ENCODE results near the gene GLIS1.

Gene GLIS1

DNA sequence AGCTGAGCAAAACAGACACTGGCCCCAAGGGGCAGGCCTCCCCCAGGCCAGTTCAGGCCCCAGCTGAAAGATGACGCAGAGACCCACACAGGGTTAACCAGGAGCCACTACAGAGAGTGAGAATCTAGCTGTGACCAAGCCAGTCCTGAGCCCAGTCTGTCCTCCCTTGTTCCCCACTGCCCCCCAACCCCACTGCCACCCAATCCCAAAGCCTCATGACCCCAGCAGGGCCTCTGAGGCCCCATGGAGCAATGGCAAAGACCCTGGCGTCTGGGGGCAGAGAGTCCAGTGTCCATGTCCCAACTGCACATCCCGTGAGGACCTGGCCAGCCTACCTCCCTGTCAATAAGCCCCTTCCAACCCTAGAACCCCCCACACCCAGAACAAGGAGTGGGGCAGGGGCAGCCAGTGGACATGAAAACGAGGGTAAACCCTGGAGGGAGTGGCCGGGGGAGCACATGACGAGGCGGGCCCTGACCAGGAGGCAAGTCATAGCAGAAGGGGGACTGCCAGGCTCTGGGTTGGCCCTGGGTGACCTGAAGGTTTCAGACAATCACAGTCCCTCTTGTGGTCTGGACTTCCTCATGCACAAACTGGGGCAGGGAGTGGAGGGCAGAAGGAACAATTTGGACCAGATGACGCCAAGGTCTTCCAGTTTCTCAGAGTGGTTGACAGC, 100.5 kb downstream of the GLIS1 start:
- DNase-seq (ENCODE audit: low read depth in 2 of 2): no peak

DNA sequence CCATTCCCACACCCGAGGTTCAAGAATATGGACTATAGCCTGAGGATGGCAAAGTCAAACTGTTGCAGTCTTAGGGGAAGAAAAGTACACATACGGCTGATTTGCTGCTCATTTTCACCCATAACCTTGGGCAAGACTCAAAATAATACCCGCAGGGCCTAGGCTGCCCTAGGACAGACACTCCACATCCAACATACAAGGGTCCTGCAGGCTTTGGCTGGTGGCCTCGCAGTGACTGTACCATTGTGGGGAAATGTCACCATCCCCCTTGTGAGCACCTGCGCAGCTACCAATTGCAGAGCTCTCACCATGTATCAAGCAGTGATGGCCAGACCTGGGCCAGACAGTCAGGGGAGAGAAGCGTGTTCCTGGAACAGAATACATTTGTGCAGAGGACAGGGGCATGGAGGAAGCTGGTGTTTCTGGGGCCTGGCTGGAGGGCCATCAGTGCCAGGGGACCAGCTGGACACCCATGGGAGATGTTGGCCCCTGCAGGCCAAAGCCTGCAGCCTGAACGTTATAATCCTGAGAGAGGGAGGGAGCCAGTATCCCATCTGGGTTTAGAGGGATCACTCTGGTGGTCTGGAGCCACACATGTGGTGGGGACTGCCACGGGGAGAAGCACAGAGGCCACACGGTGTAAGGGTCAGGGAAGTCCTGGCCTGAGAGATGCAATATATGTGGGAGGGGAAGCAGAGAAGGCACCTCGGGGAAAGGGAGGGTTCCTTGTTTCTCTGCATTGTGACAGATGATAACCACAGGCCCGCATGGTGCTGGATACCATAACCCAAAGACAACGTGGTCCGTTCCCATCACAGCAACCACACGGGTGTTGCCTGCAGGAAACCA, 101.2 kb downstream of the GLIS1 start:
- no peak for DNase-seq (ENCODE audit: low read depth in 2 of 2)

DNA sequence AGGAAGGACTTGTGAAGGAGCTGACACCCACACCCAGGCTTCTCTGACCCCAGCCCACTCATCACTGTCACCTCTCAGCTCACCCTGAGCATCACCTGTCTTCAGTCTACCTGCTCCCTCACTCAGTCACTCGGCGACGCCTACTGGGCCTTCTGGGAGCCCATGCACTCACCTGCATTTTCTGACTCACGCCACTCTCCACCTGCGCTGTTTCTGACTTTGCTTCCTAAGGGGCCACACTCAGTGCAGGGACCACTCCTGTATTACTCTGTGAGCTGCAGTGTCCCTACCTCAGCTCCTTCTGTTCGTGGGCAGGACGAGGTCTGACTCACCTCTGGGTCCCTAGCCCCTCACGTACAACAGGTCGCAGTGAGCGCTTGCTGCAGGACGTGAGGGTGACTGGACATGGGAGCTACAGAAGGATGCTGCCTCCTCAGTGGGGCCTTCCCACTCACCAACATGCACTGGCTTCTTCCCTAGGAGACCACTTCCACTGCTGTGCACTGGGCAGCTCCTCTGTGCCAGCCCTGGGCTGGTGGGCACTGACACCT, 102.3 kb downstream of the GLIS1 start:
- no peak for DNase-seq (ENCODE audit: low read depth in 2 of 2)

DNA sequence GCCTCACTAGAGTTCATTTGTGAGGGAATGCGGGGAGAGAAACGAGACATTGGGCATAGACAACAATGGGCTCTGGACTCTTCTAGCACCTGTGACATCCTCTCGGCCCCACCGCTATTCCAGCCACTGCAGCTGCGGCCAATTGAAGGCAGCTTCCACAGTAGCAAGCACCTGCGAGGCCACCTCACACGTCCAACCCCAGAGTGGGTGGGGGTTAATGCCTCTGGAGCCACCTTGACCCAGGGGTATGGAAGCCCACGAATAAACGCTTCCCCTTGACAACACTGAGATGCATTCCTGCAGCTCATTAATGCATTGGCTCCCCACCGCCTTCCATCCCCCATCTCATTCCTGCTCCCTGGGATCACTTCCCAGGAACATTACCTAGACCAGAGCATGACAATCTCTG, 104.4 kb downstream of the GLIS1 start:
- no peak for DNase-seq (ENCODE audit: low read depth in 2 of 2)

DNA sequence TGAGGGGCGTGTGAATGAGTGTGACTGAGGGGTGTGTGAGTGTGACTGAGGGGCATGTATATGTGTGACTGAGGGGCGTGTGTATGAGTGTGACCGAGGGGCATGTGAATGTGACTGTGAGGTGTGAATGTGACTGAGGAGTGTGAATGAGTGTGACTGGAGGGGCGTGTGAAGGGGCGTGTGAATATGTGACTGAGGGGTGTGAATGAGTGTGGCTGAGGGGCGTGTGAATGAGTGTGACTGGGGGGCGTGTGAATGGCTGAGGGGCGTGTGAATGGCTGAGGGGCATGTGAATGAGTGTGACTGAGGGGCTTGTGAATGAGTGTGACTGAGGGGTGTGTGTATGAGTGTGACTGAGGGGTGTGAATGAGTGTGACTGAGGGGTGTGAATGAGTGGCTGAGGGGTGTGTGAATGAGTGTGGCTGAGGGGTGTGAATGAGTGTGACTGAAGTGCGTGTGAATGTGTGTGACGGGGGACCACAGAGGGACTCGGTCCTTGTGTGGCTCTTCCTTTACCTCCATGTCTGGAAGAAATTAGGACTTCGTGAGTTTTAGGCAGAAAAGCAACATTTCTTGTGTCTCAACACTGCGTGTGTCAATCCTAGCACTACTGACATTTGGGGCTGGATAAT, 105.8 kb downstream of the GLIS1 start:
- no peak for DNase-seq (ENCODE audit: low read depth in 2 of 2)

DNA sequence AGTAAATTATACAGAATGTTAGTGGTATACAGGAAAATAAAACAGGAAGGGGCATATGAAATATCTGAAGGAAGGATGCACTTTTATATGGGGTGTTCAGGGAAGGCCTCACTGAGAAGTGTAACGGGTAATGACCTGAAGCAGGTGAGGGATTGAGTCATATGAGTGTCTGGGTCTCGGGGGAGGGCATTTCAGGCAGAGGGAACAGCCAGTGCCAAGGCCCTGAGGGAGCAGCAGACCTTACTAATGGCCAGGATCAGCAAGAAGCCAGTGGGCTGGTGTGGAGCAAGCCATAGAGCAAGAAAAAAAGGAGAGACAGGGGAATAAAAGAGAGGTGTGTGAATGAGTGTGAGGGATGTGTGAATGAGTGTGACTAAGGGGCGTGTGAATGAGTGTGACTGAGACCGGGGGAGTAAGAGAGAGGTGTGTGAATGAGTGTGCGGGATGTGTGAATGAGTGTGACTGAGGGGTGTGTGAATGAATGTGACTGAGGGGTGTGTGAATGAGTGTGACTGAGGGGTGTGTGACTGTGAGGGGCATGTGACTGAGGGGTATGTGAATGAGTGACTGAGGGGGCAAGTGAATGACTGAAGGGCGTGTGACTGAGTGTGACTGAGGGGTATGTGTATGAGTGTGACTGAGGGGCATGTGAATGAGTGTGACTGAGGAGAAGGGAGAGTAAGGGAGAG, 107.2 kb downstream of the GLIS1 start:
- DNase-seq (ENCODE audit: low read depth in 2 of 2): no peak

DNA sequence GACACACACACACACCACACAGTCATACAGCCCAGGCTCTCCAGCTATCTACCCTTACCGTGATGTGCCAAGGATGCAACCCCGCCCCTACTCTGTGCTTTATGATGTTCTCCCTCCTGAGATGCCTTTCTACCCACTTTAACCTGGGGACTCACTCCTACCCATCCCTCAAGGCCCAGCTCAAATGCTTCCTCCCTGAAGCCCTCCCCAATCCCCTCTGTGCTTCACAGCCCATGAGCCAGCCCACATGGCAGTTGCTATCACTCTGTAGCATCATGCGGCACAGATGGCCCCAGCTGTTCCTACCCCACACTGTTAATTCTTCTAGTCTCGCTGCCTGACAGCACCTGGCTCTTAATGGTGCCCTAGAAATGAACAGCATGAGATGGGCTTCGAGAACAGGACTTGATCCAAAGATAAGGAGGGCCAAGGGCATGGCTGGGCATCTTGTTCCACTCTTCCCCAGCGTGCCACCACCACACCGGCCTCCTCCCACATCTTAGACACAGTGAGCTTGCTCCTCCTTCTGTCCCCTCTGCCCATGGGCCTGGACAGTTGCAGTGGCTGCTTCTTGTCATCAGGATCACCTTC, 109.8 kb downstream of the GLIS1 start:
- no peak for DNase-seq (ENCODE audit: low read depth in 2 of 2)

DNA sequence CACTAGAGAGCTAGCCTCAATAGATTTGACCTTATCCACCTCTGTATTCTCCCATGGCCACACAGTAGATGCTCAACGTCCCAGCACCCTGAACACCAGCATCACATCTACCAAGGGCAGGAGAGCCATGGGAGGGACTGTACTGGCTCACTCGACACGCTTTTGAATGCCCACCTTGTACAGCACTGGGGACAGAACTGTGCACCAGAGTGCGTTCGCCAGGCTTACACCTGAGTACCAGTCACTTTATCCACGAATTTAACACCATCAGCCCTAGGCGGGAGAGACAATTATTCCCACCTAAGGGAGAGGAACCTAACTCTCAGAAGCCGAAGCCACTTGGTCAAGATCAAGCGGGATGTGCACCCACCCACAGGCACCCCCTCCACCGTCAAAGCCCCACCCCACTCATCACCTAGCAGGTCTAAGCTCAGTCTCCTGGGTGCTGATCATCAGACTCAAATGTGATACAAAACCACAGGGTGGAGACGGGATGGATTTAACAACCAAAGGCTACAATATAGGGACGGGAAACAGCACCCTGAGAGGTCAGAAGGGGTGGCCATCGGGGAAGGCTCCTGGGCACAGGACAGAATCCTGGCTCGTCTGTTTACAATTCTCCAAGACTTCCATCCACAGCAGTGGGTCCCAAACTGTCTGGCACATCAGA, 110.5 kb downstream of the GLIS1 start:
- DNase-seq (ENCODE audit: low read depth in 2 of 2): no peak

DNA sequence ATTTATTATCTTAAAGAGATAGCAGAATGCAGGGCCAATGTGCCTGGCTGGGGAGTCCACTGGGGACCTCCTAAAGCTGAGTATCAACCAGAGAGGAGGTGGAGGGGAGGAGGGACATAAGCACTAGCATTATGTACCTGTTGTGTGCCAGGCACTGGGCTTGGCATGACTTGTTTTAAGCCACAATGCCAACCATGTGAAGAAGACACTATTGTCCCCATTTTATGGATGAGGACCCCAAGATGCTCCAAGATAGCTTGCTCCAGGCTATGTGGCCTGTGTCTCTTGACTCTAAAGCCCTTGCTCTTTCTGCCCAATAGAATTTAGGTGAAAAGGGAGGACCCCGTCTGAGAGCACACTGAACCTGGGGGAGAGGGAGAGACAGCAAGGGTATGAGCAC, 111.3 kb downstream of the GLIS1 start:
- DNase-seq (ENCODE audit: low read depth in 2 of 2): no peak

DNA sequence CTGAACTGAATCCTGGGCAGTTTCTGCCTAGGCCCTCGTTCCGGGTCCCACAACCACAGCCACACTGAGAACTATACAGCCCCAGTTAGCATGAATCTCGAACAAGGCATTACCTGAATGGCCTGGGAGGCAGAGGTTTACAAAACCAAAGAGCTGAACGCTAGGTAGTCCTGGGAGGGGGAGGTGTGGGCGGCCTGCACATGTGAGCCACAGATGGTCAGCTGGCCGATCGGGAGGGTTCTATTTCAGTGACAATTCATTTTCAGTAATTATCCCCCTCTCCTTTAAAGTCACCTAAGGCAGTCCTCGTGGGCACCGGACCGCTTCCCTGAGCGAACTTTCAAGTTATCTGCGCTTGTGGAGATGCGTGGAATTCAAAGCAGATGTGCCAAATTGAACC, 111.9 kb downstream of the GLIS1 start:
- no peak for DNase-seq (ENCODE audit: low read depth in 2 of 2)

DNA sequence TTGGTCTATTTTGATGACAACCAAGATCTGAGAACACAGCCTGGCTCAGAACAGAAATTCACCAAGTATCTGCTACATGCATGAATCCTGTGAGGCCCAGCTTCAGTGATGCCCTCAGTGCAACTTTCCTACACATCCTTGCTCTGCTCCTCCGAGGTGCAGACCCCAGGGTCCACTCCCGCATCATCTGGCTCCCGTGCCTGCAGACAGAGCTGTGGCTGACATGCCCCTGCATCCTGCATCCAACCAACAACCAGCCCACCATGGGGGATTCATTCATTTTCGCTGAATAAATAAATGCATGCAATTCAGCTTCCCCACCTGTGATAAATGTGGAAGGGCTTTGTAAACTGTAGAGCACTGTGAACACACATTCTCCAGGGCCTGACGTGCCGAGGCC, 112.3 kb downstream of the GLIS1 start:
- no peak for DNase-seq (ENCODE audit: low read depth in 2 of 2)

DNA sequence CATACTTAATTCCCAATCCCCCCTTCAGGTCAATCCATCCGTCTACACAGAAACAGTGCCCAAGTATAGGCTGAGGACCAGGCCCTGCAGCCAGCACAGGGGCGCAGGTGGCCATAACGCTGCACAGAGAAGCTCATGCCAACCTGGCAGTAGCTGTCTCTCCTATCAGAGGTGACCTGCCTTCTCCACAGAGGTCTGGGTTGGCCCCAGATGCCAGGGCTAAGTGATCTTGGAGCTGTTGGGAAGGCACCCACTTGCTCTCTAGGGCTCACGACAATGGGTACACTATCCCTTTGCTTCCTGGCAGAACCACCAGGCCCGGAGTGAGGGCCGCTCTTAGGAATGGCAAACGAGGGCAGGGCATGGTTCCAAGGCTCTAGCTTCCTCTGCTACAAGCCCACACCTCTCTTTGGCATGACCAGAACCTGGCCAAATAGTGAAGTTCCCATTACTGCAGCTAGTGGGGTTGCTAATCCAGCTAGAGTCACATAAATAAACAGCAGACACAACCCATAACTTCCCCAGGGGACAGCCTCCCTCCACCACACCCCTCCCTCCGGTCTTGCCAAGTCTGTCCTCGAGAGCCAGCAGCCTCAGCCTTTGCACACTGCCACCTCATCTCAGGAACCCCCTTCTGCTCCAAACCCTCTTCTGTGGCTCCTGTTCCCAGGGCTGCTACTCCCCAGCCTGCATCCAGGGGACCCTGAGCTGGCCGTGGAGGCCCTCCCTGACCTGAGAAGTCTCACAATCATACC, 113.0 kb downstream of the GLIS1 start:
- DNase-seq (ENCODE audit: low read depth in 2 of 2): no peak

DNA sequence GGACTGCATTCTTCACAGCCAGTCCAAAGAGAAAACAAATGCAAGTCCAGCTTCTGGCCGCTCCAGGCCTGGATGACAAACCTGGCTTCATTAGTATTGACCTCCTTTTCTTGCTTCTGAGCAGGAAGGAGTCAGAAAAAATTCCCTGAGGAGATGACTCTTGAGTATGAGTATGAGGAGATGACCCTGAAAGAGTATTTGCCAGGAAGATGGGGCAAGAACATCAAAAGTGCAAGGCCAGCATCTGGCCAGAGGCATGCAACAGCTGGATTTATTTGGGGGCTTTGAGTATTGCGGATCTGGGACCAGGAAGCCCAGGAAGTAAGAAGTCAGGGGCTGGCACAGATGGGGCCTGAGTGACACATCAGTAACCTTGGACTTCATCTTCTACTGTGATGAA, 113.9 kb downstream of the GLIS1 start:
- DNase-seq (ENCODE audit: low read depth in 2 of 2): no peak

DNA sequence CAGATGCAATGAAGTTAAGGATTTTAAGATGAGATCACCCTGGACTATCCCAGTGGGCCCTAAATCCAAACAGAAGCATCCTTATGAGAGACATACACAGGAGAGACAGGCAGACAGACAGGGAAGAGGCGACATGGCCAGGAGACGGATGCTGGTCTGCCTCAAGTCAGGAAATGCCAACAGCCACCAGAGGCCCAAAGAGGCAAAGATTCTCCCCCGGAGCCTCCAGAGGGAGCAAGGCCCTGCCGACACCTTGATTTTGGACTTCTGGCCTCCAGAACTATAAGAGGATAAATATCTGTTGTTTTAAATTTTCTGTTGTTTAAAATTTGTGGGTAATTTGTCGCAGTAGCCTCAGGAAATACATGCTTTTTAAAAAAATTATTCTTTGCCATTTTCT, 116.4 kb downstream of the GLIS1 start:
- no peak for DNase-seq (ENCODE audit: low read depth in 2 of 2)

DNA sequence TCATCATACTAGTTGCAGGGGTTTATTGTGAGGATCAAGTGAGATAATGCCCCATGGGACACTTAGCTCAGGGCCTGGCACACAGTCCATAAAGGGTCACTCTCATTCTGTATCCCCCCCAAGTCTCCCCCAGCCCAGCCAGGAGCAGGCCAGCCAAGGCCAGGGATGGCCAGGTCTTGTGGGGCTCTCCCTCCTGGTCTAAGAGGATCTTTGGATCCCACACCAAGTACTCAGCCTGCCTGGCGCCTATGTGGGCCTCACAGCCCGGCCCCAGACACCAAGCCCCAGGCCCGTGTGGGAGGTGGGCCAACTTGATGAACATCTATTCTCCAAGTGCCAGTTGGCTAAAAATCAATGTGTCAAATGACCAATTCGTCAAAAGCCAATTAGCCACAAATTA, 117.8 kb downstream of the GLIS1 start:
- DNase-seq (ENCODE audit: low read depth in 2 of 2): no peak

DNA sequence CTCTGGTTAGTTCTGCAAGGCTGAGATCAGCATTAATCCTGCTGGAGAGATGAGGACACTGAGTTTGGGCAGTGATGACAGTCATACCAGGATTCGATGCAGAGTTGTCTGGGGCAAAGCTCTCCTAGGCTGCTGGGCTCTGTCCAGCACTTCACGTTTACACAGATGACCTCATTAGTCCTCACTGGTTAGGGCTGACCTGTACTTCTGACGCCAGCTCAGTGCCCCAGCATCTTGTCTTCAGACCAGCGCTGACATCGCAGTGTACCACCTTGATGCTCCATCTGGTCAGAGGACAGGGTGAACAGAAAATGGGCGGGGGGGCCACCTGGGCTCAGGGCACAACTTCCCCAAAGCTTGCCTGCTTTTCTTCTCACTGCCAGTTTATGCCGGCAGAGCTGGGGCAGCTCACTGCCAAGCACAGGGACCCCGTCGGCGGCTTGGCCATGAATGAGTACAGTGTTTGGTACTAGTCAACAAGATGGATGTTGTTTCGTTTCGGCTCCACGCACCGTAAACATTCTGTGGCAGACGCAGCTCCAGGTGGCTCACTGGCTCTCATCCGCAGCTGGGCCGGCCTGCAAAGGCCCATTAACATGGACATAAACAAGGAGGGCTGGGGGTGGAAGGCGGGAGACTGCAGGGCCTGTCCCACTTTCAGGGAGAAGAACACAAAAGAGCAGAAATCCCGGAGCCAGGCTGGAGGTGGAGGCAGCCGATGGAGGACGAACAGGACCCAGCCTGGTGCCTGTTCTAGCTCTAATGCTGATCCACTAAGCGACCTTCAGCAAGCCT, 118.7 kb downstream of the GLIS1 start:
- DNase-seq (ENCODE audit: low read depth in 2 of 2): no peak

DNA sequence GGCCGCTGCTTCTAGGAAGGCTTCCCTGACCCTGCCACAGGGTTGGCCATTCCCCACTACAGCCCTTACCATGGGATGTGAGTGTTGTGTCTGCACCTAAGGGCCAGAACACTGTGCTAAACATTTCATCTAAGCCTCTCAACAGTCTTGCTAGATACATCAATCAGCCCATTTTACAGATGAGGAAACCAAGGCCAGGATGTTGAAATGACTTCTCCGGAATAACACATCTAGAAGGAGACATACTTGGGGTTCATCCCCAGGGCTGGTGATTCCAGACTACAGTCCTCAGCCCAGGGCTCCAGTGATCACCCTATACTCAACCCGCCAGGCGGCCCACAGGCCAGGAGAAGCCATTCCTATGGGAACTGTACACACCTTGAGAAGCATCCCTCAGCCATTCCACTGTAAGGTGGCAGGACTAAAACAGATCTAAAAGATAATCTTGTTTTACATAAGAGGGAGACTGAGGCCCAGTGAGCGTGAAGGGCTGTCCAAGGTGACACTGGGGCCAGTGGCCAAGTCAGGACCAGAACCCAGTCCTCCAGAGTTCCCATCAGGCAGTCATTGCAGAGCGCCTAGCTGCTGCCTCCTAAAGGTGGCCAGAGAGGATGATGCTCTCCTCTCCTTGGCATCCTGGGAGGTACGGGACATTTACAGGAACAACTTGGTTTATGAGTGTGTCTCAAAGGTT, 119.5 kb downstream of the GLIS1 start:
- no peak for DNase-seq (ENCODE audit: low read depth in 2 of 2)

DNA sequence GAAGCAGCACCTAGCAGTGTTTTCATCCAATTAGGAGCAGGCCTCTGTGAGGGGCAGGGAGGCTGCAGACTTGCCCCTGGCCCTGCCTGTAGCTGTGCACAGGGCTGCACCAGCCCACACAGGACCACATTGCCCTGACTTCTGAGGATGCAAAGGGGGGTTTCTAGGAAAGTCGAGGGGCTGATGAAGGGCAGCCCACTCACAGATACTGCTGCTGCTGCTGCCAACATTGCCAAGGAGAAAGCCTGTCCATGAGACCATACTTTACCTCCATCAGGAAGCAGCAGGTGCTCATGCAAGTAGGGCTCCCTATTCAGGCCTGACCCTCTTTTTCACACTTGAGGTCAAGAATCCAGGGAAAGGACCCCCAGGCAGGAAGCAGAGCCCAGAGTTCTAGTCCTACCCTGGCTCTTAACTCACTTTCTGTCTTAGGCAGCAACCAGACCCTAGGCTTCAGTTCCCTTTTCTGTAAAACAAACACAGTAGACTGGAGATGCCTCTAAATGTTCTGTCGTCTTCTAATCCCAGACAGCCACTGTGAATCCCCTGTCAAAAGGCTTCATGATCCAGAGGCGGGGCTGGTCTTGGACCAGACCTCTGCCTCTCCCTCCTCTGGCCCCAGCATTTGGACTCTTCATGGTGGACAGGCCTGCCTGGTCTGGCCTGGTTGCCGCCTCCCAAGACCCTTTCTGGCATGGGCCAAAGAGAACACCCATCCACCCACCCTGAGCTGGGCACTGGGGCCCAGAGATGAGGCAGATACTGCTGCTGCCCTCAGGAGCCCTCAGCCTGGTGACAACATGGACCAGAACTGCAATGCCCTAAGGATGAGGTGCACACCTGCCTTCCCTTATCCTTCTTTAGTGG, 120.2 kb downstream of the GLIS1 start:
- DNase-seq (ENCODE audit: low read depth in 2 of 2): no peak

Measured in stimulated activated CD8-positive, alpha-beta memory T cell treated with anti-CD3 and anti-CD28 coated beads, Interleukin-15, amount 100 ng/mL, for 48 hours (primary cell).